ENCODE results near the gene LAMTOR3.

DNA sequence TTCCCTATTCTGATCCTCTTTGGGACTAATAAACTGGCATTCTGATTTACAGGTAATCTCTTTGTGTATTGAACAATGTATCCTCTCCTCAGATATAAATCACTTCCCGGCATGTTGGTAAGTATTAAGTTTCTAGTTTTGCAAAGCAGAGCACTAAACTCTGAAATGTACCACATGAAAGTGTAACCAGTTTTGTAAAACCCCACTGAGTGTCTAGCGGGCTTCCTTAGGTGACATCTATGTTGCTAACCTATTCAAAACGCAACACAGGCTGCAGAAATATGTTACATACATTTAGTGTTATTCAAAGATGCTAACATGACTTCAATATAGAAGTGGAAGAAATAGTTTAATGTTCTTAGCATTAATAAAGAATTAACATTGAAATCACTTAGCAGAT is 26.9 kb upstream of the LAMTOR3 start:
- TF ChIP-seq, protein P1, sequence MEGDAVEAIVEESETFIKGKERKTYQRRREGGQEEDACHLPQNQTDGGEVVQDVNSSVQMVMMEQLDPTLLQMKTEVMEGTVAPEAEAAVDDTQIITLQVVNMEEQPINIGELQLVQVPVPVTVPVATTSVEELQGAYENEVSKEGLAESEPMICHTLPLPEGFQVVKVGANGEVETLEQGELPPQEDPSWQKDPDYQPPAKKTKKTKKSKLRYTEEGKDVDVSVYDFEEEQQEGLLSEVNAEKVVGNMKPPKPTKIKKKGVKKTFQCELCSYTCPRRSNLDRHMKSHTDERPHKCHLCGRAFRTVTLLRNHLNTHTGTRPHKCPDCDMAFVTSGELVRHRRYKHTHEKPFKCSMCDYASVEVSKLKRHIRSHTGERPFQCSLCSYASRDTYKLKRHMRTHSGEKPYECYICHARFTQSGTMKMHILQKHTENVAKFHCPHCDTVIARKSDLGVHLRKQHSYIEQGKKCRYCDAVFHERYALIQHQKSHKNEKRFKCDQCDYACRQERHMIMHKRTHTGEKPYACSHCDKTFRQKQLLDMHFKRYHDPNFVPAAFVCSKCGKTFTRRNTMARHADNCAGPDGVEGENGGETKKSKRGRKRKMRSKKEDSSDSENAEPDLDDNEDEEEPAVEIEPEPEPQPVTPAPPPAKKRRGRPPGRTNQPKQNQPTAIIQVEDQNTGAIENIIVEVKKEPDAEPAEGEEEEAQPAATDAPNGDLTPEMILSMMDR (IDR thresholded peaks at IDR 0.05) = no peak
- no peak for TF ChIP-seq EP300 (IDR thresholded peaks at IDR 0.05)

Measured in esophagus muscularis mucosa (tissue), 3 donors.